AG09319 (cell line): ENCODE data around the gene HSPD1.
"Not testable (repeated sequence)": the region's sequence is repeated elsewhere in the genome, so short reads cannot be mapped to it uniquely, and the experiment has no call there.

Experiments used
- DNase-seq: peaks from one replicate; pipeline ENCODE4 v3.0.0-alpha.2; 2010; ENCODE audit warnings: low read depth; ENCODE audit errors: extremely low read depth
- CTCF ChIP-seq: IDR thresholded peaks from 2 replicates; pipeline ENCODE4 v1.5.1; 2011; ENCODE audit warnings: low read depth, mild to moderate bottlenecking, inconsistent platforms, low read length, moderate library complexity

Gene HSPD1

GRCh38 chr2:197453123-197453913 is 46.3 kb downstream of the HSPD1 start, which contains the start of gene COQ10B:
Gene COQ10B (plus strand): TSS chr2:197453552. CDS start chr2:197453561, 9 bp downstream.
- TF ChIP-seq CTCF = peak; percentile 35
- DNase-seq = peak; percentile 100

GRCh38 chr2:197452754-197453122 is 46.9 kb downstream of the HSPD1 start:
- DNase-seq = peak; percentile 16
- TF ChIP-seq CTCF = no peak

- not testable (repeated sequence) for DNase-seq
Measured at GRCh38 chr2:197450935-197451358, 48.7 kb downstream of the HSPD1 start.

- no peak for TF ChIP-seq CTCF
- DNase-seq = no peak
Measured at GRCh38 chr2:197450465-197450864, 49.2 kb downstream of the HSPD1 start.

- no peak for DNase-seq
- no peak for TF ChIP-seq CTCF
Measured at GRCh38 chr2:197446844-197447243, 52.8 kb downstream of the HSPD1 start.

GRCh38 chr2:197445746-197446145 is 53.9 kb downstream of the HSPD1 start:
- no peak for TF ChIP-seq CTCF
- DNase-seq = no peak

GRCh38 chr2:197442857-197443256 is 56.8 kb downstream of the HSPD1 start:
- TF ChIP-seq CTCF = no peak
- no peak for DNase-seq

- TF ChIP-seq CTCF = no peak
- no peak for DNase-seq
Measured at GRCh38 chr2:197437380-197437779, 62.3 kb downstream of the HSPD1 start.
